ENCODE data around the gene SEMG1.

DNA sequence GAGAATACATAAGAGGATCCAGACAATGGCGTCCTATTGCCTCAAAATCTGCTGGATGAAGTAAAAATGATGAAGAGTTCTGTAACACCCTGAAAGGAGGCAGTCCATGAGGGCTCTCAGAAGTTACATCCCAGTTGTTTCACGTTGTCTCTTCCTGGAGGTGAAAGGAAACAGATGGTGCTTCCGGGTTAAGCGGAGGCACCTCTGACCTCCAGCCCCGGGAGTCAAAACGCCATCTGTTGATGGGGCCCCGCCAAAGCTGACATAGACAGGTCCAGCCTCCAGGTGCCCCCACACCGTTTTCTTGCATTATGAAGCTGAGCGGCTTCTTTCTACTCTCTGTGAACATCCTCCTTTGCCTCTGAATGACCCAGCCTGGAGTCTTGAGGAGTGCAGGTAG is 23.8 kb downstream of the SEMG1 start:
- TF ChIP-seq CTCF (IDR thresholded peaks at IDR 0.05; ENCODE audit: low read depth, low read length, missing input control) (no peak), SP1 (IDR thresholded peaks at IDR 0.05) (no peak), RAD21 (IDR thresholded peaks at IDR 0.05) (no peak), YY1 (IDR thresholded peaks at IDR 0.05) (no peak), JUND (IDR thresholded peaks at IDR 0.05) (no peak), NR2F2 (IDR thresholded peaks at IDR 0.05) (no peak), GABPA (IDR thresholded peaks at IDR 0.05 in 1 of 2, conservative IDR thresholded peaks at IDR 0.05 in 1 of 2) (no peak), TAF1 (conservative IDR thresholded peaks at IDR 0.05) (no peak), HNF4A (conservative IDR thresholded peaks at IDR 0.05) (no peak), HNF4G (IDR thresholded peaks at IDR 0.05) (no peak)
- TF ChIP-seq, protein P1, sequence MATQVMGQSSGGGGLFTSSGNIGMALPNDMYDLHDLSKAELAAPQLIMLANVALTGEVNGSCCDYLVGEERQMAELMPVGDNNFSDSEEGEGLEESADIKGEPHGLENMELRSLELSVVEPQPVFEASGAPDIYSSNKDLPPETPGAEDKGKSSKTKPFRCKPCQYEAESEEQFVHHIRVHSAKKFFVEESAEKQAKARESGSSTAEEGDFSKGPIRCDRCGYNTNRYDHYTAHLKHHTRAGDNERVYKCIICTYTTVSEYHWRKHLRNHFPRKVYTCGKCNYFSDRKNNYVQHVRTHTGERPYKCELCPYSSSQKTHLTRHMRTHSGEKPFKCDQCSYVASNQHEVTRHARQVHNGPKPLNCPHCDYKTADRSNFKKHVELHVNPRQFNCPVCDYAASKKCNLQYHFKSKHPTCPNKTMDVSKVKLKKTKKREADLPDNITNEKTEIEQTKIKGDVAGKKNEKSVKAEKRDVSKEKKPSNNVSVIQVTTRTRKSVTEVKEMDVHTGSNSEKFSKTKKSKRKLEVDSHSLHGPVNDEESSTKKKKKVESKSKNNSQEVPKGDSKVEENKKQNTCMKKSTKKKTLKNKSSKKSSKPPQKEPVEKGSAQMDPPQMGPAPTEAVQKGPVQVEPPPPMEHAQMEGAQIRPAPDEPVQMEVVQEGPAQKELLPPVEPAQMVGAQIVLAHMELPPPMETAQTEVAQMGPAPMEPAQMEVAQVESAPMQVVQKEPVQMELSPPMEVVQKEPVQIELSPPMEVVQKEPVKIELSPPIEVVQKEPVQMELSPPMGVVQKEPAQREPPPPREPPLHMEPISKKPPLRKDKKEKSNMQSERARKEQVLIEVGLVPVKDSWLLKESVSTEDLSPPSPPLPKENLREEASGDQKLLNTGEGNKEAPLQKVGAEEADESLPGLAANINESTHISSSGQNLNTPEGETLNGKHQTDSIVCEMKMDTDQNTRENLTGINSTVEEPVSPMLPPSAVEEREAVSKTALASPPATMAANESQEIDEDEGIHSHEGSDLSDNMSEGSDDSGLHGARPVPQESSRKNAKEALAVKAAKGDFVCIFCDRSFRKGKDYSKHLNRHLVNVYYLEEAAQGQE (IDR thresholded peaks at IDR 0.05): no peak
- TF ChIP-seq, protein P2, sequence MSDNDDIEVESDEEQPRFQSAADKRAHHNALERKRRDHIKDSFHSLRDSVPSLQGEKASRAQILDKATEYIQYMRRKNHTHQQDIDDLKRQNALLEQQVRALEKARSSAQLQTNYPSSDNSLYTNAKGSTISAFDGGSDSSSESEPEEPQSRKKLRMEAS (IDR thresholded peaks at IDR 0.05): no peak
- TF ChIP-seq, protein P3, sequence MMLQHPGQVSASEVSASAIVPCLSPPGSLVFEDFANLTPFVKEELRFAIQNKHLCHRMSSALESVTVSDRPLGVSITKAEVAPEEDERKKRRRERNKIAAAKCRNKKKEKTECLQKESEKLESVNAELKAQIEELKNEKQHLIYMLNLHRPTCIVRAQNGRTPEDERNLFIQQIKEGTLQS (IDR thresholded peaks at IDR 0.05): no peak
